Panc1 (cell line): ENCODE measurements around the gene IFT22.

Source experiments
- CTCF ChIP-seq: fragments of 450-650 bp; IDR thresholded peaks from 2 replicates; pipeline ENCODE4 v1.5.1; 2017; ENCODE audit warnings: mild to moderate bottlenecking
- POLR2AphosphoS5 ChIP-seq: IDR thresholded peaks from 2 replicates; pipeline ENCODE4 v1.6.1; 2012; ENCODE audit warnings: mild to moderate bottlenecking, low read depth, low read length, moderate library complexity
- REST ChIP-seq, 2 experiments: IDR thresholded peaks; 2 replicates each; pipeline ENCODE4 v1.6.1; 2011 to 2012; ENCODE audit warnings: low read depth in 2 of 2, control low read depth in 1 of 2, low read length in 1 of 2, mild to moderate bottlenecking in 1 of 2, moderate library complexity in 1 of 2; ENCODE audit not compliant: insufficient read depth in 1 of 2

- TF ChIP-seq CTCF (no peak), POLR2AphosphoS5 (no peak), REST (IDR thresholded peaks at IDR 0.05; ENCODE audit: insufficient read depth in 1 of 2, low read depth in 2 of 2, low read length in 1 of 2) (no peak)
These were observed 20.9 kb downstream of the IFT22 start for GRCh38 chr7:101300465-101301376.
